Middle frontal gyrus (tissue), 1 donor: ENCODE data around the gene ZNF667.

Source experiments
- DNase-seq: peaks from one replicate; pipeline ENCODE4 v3.0.0-alpha.2; 2015; ENCODE audit warnings: low spot score; ENCODE audit errors: extremely low spot score

ZNF667 gene

GRCh38 chr19:56476651-56477428 lies at the start of gene ZNF667:
ZNF667 (minus strand) TSS chr19:56477345; CDS start chr19:56462370, 14,975 bp downstream.
- peak; percentile 5 for DNase-seq

GRCh38 chr19:56525214-56525860 lies 48.2 kb upstream of the ZNF667 start:
- DNase-seq: no peak

DNA sequence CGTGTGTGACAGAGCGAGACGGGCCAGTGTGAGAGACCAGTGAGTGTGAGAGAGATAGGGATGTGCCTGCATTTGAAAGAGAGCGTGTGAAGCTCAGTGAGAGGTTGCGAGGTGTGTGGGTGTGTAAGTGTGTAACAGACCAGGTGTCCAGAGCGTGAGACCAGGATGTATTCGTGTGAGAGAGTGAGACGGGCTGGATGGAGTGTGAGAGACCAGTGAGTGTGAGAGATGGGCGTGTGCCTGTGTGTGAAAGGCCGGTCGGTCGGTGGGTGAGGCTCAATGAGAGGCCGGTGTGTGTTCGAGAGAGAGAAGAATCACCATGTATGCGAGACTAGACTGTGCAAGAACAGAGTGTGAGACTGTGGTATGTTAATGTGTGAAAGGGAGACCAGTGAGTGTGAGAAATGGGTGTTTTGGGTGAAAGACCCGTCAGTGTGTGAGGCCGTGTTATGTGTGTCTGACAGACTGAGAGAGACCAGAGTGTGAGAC lies 31.2 kb upstream of the ZNF667 start:
- no peak for DNase-seq

GRCh38 chr19:56507446-56508289 lies 30.5 kb upstream of the ZNF667 start, which contains the start of gene ZNF471:
ZNF471 (plus strand) TSS chr19:56507855; CDS start chr19:56511572, 3,717 bp downstream.
- DNase-seq: peak; percentile 98

- no peak for DNase-seq
Observed at GRCh38 chr19:56504581-56504980, 27.4 kb upstream of the ZNF667 start.

GRCh38 chr19:56491399-56491798 lies 14.3 kb upstream of the ZNF667 start:
- DNase-seq: no peak

DNA sequence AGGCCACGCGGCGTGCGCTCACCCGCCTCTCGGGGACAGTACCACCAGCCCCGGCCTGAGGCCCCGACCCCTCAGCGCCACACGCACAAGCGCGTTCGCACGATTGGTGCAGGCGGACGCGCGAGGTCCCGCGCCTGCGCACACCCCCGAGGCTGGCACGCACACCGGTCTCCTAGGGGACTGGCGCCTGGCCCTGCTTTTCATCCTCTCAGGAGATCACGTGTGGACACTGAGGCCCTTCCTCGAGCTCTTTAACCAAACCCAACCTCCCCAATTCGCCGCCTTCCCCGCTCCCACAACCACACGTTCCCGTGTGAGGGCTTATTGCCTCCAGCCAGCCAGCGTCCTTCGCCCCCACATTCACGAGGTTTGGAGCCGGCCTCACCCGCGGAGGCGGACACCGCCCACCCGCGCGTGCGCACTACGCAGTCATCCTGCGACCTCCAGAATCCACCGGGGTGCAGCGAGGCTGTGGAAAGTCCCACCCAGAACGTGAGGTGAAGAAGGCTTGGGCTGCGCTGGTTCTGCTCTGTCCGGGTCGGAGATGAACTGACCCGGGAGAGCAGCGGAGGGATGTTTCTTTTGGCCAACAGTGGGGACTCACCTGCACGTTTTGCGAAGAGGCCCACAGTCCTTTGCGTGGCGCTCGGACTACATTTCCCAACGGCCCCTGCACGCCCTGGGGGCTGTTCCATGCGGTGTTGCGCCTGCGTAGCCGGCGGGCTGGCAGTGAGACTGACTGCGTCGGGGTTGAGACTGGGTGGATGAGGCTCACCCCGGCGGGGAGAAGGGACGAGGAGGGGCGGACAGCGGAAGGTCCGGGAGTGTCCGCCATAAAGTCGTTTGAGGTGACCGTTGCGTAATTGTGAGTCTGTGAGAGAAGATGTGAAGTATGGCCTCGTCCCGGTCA lies 539 bp upstream of the ZNF667 start:
- DNase-seq: peak; percentile 71

DNA sequence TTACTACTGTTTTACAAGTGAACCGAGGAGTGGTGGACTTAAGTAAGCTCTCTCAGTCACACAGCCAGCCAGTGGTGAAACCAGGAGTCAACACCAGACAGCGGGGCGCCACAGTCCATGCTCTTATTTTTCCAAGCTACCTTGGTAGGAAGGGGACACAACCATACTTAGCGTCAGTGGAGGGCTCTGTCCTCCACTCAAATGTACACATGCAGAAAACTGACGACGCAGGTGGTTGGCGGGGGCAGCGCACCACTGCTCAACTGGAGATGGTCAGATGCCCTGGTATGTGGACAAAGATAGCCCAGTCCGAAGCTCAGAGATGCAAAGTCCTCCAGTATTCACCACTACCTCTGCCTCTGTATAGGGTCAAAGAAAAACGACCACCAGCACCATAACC lies 1.1 kb downstream of the ZNF667 start:
- no peak for DNase-seq

DNA sequence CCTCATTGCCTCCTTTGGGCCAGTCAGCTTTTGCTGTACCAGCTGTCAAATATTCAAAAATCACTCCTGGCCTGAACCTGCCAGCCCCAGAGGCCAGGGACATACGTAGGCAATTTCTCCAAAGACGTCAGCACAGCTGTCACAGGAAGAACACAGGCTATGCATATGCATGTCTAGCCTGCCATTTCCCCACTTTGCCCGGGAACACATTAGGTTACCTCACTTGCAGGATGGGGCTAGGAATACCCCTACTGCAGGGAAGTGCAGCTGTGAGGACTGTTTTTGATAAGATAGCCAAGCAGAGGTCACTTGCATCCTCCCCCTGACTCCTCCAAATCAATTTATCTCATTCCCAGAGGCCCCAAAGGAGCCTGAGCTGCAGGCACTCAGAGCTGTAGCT lies 2.8 kb downstream of the ZNF667 start:
- DNase-seq: no peak

- DNase-seq: no peak
Observed at GRCh38 chr19:56441206-56441792, 35.8 kb downstream of the ZNF667 start.

- DNase-seq: no peak
Observed at GRCh38 chr19:56423985-56424353, 53.2 kb downstream of the ZNF667 start.

GRCh38 chr19:56423276-56423984 lies 53.7 kb downstream of the ZNF667 start:
- no peak for DNase-seq

DNA sequence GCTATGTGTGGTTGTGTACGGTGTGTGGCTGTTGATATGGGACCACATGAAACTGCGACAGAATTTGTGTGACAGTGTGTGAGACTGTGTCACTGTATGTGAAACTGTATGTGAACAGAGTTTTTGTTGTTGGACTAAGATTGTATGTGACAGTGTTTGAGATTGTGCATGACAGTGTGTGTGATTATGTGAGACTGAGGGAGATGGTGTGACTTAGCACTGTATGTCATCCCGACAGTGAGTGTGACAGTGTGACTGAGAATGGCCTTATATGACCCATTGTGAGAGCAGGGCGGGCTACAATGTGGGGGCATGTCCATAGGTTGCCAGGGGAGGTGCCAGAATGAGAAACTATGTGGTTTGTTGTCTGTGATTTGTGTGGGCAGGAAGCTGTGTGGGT lies 72.1 kb downstream of the ZNF667 start:
- DNase-seq: no peak

DNA sequence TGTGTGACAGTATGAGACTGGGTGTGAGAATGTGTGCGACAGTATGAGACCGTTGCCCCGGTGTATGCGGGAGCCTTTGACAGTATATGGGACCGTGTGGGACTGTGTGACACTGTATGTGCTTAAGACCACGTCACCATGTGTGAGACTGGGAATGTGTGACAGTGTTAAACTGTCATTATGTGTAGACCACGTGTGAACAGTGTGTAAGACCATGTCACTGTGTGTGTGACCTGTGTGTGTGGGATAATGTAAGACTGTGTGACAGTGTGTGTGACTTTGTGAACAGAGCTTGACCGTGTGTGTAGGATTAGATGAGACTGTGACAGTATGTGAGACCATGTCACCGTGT lies 72.5 kb downstream of the ZNF667 start:
- DNase-seq: no peak

GRCh38 chr19:56403764-56404704 lies 73.1 kb downstream of the ZNF667 start, which contains the start of gene ZNF583:
ZNF583 (plus strand) TSS chr19:56404332; CDS start chr19:56407115, 2,783 bp downstream.
- DNase-seq: peak; percentile 85

DNA sequence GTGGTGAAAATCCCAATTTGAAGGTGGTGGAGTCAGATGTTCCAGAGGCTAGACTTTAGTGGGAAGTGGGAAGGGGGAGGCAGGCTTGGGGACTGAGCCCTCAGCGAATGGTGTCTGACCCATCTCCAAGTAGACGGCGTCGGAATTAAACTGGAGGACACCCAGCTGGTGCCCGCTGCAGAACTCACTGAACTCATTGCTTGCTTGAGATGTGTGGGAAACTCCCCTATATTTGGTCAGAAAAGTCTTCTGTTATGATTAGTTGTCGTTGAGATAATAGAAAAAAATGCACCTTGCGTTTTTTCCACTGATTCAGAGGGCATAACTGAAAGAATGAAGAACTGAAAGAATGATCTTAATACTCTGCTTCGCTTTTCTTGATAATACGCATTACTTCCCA lies 73.9 kb downstream of the ZNF667 start:
- no peak for DNase-seq

GRCh38 chr19:56400485-56400884 lies 76.7 kb downstream of the ZNF667 start:
- no peak for DNase-seq

DNA sequence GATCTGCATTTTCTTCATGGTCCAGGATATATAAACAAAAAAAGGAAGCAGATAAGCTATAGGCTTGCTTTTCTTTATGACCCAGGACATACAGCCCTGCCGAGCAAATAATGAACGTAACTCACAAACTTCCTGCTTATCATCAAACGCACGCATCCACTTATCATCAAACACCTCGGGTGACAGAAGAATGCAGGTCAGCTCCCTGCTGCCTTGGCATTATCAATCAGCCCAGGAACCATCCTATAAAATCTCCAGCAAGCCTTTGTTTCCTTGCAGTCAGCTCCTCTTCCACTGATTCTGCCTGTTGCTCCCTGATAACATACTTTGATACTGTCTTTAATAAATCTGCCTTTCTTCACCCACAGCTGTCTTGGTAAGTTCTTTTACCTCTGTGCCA lies 78.3 kb downstream of the ZNF667 start:
- no peak for DNase-seq
